HK-2 (cell line): ENCODE results near the gene GATA5.
A peak's percentile ranks its signal among the peaks of the same experiment; 100 is the strongest.

ENCODE experiments used
- DNase-seq: peaks from one replicate; pipeline ENCODE4 v3.0.0-alpha.2; 2018; ENCODE audit not compliant: unreplicated experiment

The GATA5 gene

DNA sequence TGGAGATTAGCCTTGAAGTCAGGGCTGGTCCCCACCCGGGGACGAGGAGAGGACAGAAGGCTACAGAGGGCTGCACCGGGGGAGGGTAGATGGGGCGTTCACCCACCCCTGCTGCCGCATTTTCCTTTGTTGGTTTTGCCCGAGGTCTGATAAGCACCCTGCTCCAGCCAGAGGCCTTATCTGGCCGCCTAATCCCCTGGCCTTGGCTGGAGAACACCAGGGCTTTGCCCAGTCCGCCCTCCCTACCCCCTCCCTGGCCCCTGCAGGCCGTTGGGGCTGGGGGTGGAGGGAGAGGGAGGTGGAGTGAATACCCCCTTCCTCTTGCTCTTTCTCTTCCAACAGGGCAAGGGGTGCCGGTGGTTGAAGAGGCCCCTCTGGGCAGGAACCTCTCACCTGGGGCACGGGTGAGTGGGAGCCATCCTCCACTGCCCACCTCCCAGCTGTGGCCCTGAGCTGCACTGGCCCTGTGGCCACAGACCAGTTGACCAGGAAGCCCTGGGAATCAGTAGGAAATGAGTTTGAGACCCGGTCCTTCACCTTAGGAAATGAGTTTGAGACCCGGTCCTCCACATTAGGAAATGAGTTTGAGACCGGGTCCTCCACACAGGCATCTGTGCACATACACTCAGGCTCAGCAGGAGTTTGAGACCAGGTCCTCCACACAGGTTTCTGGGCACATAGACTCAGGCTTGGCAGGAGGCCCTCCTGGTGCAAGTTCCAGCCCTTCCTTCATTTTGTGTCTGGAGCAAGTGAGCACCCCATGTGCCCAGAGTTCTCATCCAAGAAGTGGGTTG is 12.0 kb upstream of the GATA5 start:
- no peak for DNase-seq

DNA sequence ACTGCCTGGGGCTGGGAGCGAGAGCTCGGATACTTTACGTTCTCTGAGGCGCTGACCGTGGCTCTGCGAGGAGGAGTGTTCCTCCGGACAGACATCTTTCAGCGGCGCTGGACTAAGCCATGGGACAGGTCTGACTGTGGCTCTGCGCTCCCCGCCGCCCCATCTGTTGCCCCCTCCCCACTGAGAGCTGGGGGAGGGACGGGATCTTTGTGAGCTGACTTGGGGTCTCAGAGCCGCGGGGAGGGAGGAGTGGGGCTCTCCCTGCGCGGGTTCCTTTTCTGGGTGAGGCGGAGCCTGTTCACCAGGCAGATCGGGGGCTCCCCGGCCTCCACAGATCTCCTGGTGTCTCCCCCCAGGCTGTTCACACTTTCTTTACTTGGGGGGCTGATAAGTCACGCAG is 11.3 kb upstream of the GATA5 start:
- no peak for DNase-seq

DNA sequence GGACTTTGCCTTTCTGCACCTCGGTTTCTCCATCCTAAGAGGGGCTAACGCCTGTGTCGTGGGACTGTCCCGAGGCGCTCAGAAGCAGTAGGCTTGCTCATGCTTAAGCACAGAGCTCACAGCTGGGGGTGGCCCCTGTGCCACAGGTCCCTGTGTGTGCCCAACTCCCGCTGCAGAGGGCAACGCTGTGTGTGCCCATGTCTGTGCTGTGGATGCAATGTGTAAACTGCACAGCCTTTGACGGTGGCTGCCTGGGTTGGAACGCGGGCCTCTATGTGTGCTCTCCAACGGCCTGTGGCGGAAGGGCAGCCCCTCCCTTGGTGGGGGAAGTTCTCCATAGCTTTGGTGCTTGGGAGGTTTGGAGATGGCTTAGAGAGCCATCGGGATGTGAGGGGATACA is 10.7 kb upstream of the GATA5 start:
- no peak for DNase-seq

DNA sequence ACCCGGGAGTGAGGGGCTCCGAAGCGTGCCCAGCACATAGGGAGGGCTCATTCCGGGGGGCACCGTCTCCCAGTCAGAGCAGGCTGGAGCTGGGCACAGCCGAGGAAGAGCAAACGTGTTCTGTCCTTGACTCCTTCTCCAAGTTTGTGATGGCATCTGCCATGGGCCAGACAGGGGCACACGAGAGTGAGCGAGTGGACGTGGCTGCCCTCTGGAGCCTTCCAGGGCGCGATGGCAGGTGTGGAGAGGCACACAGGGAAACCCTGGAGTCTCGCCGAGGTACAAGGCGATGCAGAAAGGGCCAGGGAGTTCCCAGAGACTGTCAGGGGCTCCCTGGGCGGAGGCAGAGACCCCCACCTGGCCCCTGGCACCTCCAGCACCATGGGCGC is 9.9 kb upstream of the GATA5 start:
- no peak for DNase-seq

DNA sequence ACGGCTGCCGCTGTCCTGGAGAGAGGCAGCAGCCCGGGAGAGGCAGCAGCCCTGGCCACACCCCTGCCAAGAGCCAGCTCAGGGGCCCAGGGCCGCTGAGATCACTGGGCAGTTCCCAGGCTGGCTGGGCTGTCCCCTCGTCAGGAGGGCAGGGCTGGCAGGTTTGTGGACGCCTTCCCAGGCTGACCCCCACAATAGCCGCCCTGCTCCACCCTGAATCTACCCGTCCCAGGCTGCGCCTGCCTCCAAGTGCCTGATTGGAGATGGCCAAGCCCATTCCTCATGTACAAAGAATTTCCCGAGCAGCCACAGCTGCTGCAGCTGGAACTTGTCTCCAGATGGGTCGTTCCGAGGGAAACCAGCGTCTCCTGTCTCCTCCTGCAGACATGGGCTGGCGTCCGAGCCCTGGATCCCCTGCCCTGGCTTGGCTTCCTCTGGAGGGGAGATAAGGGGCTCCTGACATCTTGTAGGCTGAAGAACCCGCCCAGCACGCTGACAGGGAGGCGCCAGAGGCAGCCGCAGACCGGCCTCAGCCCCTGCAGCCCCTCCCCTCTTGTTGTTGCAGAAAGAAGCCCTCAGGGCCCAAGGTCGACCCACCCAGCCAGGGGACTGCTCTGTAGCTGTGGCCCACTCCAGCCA is 9.4 kb upstream of the GATA5 start:
- DNase-seq, result peak; percentile 51

DNA sequence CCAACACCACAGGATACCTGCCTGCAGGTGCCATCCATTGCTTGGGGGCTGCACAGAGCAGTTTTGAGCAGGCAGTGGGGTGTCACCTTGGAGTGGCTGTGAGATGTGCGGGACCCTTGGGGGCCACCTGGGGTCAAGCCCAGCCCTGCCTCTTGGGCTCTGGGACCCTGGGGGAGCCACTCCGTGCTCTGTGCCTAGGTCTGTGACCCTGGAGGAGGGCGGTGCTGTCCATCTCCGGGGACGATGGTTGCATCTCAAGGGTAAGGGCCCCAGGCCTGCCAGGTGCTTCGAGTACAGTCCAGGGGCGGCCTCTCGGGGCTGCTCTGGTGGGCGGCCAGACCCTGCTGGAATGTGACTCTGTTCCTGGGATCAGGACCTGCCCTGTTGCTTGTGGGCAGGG is 8.7 kb upstream of the GATA5 start:
- DNase-seq, result no peak

DNA sequence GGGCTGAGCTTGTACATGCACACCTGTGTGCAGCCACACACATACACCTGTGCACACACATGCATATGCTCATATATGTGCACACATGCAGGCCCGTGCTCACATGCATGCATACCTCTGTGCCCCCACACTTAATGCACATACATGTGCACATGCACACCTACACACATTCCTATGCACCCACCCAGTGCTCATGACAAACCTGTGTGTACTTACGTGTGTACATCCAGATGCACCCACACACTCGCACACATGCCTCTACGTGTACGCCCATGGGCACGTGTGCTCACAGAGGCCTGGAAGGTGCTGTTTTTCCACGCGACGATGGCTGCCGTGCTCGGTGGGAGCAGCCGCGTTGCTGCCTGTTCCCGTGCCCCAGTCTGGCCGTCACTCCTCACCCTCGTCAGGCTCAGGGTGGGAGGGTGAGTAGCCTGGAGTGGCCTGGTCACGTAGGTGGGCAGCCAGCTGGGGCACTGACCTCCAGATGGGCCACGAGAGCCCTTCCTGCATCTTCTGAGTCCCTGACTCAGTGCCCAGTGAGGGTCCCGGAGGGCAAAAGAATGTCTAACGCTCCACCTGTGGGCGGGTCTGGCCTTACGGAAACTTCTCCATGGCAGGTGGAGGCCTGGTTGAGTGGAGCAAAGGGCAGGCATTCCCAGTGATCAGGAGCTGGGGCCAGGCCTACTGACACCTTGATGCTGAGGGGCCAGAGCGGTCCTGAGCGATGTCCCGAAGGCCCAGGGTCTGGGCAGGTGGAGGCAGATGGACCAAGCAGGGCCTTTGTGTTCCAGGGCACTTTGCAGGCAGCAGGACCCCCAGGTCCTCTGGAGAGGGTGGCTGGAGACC is 8.0 kb upstream of the GATA5 start:
- DNase-seq, result no peak

DNA sequence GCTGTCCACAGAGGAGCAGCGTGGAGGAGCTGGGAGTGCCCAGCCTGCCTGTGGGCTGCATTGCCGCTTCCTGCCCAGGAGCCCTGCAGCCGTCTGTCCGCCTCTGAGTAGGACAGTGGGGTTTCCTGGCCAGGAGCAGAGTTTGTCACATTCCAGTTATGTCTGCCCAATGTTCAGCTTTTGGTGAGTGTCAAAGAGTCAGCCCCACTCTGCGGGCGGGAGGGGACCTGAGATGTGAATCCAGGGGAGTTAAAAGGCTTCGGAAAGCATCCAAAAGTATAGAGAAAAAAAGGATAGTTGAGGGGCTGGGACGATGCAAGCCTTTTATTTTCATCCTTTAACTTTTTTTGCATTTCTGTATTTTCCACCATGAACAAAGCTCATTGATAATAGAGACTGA is 7.2 kb upstream of the GATA5 start:
- DNase-seq, result no peak

DNA sequence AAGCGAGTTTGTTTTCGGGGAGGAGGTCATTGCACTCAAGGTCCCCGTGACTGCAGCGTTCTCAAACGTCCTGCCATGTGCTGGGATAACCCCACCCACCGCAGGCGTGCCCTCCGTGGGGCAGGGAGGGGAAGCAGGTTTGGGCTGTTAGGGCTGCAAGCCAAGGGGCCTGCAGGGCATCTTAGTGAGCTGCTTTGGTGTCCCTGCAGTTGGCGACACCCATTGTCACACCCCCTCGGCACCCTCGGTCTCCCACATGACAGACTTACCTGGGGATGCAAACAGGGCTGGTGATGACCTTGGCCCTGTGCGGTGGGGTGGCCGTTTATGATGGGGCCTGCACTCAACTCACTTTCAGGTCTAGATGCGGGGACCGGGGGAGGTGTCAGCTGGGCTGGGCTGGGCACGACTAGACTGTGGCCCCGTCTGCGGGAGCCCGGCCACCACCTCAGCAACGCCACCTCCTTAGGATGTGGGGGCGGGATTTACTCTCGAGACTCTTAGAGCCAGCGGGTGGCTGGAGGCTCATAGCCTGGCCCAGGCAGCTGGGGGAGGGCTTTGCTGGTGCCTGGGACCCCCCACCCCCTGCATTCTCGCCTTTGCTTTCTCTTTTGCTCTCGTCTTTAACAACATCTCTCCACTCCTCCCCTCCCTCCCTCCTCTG is 6.5 kb upstream of the GATA5 start:
- DNase-seq, result no peak

DNA sequence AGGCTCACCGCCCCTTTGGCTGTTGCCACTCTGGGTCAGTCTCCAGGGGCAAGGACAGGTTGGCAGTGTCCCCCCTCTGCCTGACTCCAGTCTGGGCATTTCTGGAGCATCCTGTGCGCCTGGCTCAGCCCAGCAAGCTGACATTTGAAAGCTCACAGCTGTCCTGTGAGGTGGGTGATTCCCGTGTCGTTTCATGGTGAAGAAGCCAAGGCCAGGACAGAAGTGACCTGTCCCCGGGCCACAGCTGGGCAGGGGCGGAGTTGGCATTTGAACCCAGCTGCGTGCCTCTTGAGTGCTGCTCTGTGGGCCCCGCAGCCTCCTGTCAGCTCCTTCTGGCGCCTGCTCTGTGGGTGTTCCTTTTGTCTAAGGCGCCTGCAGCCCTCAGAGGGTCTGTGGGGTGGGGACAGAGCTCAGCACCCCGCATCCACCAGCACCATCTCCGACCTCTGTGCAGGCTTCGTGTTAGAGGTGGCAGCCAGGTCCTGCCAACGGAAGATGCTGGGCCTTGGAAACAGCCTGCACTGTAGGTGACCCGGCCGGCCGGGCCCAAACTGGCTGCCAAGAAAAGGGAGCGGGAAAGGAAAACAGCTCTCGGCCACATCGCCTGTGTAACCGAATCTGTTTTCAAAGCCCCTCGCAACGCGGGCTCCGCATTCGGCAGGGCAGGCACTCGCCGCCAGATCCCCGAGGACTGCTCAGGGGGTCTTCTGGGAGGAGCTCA is 5.8 kb upstream of the GATA5 start:
- DNase-seq, result no peak

DNA sequence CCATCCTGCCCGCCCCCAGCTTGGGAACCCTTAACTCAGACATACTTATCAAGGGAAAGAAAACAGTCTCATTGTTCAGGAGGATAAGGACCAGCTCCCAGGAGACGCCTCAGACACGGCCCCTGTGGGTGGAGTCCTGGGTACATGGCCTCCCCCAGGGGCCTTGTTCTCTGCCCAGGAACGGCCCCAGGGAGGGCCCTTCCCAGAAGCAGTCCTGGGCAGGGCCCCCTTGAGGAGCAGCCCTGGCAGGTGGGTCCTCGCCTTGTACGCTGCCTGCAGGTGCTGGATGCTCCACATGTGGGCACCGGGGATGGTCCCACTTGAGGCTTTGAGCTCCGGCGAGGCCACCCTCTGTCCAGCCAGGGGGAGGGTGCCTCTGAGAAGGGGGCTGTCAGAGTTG is 4.5 kb upstream of the GATA5 start:
- no peak for DNase-seq

DNA sequence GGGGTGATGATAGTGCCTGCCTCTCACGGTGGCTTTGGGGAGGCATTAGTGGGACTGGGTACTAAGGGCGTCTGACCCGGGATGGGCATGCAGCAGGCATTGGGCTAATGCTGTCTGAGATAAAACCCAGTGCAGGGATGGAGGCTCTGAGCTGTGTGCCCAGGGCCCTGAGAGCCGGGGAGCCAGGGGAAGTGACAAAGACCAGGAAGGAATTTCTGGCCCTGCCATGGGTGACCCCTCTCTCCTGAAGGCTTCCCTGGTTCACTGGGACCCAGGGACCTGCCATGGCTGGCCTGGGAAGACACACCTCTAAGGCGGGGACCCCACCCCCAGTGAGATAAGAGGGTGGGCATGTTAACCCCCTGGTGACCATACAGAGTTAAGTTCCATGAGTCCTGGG is 3.9 kb upstream of the GATA5 start:
- DNase-seq, result no peak

DNA sequence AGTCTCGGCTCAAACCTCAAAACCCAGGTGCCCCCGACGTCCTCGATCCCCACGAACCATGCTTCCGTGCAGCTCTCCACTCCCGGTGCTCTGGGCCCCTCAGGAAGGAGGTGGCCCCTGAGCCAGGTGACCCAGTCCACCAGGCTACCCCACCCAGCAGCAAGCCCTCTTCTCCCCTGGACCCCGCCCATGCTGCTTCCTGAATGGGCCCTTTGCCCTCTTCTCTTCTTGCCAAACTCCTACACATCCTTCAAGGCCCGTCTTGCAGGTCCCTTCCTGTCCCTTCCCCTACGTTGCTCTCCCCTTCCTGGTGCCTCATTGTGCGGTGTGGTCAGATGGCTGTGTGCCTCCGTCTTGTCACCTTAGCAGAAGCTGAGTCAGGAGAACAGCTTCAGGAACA is 3.4 kb upstream of the GATA5 start:
- DNase-seq, result no peak

DNA sequence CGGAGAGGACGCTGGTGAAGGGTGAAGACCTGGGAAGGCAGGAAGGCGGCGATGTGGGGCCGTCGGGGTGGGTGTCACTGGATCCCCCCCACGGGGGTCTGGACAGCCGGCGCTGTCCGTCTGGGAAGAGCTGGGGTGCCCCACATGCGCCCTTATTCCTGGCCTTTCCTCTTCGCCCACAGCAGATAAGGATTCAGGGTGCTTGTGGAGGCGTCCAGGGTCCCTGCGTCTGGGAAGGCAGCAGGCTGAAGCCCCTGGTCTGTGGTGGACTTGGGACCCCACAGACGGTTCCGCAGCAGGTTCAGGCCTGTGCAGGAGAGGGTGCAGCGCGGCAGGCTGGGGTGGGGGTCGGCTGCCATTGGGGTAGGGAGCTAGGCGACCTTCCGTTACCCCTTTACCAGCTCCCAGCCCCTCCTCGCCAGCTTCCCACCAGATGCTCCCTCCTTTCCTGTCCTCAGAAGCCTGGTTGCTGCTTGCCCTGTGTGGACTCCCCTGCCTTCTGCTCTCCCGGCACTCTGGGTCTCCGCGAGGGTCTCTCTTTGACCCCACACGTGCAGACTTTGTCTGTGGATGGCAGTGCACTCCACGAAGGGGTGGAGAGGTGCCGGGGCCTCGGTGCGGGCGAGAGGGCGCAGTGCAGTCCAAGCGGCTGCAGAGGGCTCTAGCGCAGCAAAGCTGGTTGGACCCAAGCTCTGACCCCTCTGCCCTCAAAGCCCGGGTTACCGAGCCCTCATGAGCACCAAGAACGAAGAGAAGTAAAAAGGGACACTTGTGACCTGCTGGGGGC is 2.1 kb upstream of the GATA5 start:
- no peak for DNase-seq

DNA sequence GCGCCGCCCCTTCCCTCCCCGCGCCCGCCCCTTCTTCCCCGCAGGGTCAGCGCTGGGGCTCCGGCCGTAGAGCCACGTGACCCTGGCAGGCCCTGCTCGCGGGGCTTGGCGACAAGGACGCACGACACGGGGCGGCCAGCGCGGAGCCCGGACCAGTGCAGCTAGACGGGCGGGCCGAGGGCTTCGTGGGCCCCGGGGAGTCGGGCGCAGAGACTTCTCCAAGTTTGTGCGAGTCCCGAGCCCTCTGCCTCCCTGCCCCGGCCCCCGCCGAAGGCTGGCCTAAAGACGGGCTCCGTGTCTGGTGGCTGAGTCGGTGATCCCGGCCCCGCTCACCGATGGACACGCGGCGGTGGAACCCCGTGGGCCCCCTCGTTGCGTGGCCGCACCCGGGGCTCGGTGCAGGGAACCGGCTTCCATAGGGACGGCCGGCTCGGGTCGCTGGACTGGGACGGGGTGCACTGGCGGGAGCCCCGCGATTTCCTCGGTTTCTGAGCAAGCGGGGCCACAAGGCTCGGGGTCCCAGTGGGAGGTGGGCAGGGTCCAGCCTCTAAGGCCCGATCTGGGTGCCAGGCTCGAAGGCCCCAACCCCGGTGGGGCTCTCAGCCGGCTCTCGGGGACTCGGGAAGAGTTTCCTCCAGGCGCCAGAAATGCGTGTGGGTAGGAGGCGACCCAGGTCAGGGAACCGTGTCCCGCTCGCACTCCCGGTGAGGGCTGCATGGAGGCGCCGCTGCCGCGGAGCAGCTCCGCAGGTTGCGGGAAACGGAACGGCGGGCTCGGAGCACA is 452 bp upstream of the GATA5 start:
- no peak for DNase-seq

DNA sequence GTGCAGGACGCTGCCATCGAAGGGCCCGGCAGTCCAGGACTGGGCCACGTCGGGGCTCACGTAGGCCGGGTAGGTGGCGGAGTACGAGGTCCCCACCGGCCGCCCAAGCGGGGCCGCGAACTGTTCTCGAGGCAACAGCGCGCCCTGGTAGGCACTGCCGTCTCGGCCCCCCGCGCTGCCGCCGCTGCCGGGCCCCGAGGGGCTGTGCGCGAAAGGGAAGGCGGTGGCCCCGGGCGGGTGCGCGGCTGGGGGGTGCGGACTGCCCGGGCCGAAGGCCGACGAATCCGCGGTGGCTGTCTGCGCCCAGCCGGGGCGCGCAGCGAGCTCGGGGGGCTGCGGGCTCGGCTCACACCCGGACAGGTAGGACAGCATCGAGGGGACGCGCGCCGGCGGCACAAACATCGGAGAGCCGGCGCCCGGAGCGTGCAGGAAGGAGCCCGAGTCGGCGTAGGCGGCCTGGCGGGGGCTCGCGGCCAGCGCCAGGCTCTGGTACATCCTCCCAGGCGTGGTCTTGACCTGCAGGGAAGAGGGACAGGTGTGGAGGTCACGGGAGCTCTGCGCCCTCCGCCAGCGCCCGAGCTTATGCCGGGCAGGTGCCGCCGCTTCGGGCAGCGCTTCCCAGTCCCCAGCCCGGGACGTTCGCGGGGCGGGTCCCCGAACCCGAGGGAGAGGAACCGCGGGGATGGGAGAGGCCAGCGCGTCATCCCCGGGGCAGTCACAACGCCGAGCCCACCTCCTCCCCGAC is 596 bp downstream of the GATA5 start:
- DNase-seq, result no peak

DNA sequence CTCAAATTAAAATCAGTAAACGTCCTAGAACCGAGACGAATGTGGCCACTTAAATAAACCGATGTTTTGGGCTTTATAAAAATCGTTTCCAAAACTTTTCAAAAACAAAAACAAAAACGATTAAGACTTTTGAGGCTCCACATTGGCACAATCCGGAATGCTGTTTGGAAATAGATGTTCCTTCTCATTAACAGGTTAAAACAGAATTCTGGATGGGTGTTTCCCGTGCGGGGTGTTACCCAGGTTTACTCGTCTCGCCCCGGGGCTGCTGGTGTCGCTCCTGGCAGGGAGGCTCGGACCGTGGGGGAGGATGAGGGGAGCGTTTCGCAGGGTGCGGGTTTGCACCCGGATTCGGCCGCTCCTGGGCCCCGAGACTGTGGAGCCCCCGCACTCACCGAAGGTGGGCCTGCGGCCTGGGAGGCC is 1.2 kb downstream of the GATA5 start:
- no peak for DNase-seq

DNA sequence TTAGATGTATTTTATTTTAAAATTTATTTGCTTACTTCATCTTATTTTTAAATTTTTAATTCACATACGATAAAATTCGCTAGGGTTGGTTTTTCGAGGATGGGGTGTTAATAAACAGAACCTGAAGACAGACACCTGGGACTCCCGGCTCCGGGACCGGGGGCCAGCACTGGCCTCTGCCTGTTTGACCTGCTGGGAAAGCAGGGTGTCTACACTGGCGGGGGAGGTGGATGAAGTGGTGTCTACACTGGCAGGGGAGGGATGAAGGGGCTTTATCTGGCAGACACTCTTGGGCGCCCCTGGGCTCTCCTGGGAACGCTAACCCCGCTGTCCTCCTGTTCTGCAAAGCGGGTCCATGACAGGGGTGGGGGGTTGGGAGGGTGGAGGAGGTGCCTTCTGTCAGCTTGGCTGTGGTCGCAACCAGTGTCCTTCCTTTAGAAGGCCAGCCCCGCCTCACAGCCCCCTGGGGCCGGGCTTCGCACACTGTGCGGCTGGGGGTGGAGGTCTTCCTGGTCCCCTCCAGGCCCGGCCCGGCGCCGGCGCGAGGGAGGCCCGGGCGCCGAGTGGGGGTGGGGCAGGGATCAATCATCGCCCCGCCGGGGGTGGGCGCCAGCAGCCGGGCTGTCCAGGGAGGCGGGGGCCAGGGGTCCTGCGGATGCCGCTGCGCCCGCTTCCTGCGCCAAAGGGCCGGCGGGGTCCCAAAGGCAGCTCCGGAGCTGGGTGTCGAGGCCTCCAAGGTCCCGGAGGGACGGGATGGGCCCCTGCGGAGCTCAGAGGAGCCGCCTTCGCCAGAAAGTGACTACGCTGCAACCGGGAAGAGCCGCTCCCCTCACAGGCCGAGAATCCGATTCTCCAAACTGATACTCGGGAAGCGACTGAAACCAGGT is 1.8 kb downstream of the GATA5 start:
- DNase-seq, result no peak
